GM21529 (cell line): ENCODE results near the gene FAF2.

Experiments used
- ATAC-seq: cut with Tn5 transposase; IDR thresholded peaks from one replicate; pipeline ENCODE4 v1.9.1; 2021; ENCODE audit not compliant: unreplicated experiment

The FAF2 gene

DNA sequence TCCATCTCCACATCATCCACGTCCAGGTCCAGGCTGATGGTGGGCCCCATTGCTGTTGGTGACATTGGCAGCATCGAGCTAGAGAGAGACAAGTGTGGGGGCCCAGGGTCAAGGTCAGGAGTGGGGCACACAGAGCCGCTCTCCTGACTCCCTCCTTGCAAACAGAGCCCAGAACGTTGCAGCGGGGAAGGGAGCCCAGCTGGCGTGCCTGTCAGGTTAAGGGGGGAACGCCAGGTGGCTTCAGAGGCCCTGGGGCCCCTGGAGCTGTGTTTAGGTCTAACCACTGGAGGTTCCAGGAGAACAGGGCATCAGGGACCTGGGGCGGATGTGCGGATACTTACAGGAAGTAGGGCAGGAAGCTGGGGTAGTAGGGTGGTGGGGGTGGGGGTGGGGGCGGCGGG is 81.6 kb downstream of the FAF2 start:
- ATAC-seq, result peak; percentile 29

DNA sequence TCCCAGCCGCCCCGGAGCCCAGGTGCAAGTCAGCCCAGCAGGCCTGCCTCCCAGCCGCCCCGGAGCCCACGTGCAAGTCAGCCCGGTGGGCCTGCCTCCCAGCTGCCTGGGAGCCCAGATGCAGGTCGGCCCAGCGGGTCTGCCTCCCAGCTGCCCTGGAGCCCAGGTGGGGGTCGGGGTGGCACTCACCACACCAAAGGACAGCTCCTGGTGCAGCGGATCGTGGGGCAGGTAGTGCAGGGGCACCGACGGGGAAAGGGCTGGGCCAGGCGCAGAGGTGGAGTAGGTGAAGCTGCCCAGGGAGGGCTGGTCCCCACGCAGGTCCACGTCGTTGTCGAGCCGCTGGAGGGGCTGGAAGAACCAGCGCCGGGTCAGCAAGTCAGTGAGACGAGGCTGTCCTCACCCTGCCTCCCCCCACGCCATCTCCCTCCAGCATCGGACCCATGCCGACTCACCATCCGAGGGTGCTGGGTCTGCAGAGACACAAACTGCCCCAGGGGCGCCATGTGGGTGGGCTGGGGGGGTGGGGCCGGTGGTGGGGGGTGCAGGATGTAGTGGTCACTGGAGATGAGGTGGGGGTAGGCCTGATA is 82.3 kb downstream of the FAF2 start:
- no peak for ATAC-seq

DNA sequence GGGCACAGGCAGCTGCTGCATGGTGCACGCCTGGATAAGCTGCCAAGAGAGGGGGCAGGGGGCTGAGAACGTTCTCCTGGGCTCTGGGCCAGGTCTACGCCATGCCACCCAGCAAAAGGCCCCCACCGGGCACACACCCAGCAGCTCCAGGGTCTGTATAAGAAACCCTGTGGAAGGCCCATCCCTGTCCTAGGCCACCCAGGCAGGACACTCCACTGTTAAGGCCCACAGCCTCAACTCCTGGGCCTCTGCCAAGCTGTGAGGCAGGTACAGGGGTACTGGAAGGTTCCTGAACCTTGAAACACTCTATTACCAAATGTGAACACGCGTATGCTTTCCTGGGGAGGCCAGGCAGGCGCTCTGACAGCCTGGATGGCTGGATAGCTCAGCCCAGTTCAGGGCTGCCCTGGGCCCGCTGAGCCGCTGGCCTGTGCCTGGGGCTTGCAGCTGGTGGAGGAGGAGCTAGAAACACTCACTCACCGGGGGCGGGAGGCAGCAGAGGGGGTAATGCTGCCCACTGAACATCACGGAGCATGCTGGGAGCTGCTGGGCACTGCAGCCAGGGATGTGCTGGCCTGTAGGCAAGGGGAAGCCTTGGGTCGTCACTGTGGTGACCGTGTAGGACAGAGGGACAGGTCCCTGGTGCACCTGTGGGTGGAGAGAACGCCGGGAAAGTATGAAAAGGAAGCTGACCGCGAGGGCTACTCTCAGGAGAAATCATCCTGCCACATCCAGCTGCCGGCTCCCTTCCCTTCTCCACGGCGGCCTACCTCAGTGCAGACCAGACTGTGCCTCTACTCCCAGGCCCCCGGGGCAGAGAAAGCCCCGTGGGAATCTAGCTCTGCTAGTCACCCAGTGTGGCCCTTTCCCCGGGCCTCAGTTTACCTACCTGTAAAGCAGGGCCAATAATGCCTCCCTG is 83.1 kb downstream of the FAF2 start:
- ATAC-seq, result no peak

DNA sequence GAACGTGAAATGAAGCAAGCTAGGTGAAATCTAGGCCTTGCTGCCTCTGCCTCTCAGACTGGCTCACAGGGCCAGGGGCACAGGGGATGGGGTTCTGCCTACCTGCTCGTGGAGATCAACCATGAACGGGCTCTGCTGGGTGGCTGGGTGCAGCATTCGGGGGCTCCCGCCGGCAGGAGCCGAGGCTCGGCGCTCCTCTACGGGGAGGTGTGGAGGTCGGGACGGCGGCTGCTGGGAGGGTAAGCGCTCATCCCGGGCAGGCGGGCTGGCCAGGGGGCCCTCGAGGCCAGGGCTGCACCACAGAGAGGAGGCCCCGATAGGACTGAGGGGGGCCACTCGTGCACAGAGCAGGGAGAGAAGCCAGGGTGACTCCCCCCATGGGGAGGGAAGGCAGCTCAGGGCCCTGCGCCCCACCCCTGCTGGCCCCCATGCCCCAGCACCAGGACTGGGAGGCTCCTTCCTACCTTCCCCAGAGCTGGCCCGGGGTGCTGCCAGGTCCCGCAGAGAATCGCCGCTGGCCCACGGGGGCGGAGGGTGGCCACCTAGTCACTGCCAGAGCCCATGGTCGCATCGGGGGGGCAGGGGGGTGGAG is 83.8 kb downstream of the FAF2 start:
- ATAC-seq, result no peak

DNA sequence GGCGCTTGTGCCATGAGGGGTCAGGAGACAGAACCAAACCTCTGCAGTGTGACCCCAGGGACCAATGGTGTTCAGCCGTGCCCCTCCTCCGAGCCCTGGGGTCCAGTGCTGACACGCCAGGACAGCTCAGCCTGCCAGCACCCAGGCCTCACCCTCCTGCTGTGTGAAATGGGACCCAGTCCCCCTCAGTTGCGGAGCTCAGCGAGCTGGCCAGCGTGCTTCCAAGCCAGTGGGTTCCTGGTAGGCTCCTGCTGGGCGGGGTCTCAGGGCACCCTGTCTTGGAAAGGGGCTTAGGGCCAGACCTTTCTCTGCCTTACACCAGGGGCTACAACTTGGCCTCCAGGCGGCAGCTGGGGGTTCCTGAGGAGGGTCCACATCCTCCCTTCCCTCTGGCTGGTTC is 84.6 kb downstream of the FAF2 start:
- no peak for ATAC-seq

DNA sequence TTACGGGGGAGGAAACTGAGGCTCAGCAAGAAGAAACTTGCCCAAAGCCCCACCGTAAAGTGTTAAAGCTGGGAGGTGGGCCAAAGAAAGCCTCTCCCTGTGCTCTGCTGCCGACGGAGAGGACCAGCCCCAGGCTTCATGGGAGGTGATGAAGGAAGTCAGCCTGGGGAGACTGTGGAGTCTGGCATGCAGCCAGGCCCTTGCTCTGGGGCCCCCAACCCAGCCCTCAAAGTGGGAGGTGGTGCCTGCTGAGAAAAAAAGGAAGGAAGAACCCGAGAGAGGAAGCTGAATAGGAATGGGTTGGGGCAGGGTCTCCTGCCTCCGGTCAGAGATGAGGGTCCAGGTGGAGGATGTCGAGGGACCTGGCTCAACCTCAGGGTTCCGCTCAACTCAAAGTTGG is 85.2 kb downstream of the FAF2 start:
- ATAC-seq, result no peak

DNA sequence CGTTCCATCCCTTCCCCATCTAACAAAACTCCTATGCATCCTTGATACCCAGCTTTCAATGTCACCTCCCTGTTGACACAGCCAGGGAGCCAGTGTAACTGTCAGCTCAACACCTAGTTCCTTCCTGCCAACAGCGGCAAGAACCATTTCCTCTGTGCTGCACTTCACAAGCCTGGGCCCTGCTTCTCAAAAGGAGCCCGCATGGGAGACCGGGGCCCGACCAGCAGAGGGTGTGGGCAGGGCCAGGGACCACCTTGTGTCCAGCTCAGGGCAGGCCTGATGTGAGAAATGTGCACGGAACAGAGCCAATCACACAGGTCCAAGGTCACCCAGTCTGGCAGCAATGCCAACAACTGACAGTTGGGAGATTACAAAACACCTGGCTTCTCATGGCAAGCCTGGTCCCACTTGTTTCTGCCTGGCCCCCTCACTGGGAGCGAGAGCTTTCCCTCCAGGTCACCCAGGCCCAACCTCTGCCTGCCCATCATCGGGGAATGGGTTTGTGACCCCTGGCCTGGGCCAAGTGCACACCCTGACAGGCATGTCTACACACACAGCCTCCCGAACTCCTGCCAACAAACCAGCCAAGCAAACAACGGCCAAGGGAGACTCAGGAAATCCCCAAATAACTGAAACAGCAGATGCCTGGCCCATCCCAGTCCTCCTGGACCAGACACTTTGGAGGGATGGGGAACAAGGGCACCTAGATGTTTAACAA is 85.9 kb downstream of the FAF2 start:
- no peak for ATAC-seq

DNA sequence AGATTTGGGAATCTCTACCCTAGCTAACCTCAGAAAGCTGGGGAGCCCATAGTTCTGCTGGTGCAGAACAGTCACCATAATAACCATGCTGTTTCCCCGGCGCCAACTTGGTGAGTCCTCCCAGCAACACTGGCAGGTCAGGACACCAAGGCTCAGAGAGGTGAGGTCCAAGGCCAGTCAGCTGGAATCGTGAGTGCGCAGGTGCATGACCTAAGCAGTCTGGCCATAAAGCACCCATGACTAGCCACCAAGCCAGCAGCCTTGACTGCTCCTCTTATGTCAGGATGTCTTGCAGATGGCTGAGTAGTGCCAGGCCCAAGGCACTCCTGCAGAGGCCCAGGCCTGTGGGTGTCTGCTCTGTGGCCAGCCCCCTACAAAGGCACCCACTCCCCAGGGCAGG is 86.5 kb downstream of the FAF2 start:
- no peak for ATAC-seq

DNA sequence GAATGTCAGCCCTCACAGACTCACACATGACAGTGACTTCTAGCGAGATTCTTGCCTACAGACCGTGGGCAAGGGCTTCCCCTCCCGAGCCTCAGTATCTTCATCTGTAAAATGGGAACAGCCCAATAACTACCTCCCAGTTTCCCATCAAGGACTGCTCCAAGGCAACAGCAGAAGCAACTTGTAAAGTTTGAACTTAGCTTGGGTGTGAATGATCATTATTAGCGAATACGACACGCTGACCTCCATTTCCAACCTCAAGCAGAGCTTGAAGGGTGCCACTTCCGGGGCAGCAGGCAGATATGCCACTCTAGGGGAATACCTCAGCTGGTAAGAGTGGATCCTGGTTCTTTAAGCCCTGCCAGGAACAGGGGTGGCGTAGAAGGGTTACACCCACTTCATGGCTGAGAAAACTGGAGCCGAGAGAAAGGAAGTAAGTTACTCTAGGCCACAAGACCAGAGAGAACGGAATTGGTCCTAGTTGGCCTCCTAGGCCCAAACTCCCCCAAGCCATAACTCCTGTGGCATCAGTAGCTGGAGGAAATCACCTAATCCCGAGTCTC is 87.0 kb downstream of the FAF2 start:
- ATAC-seq, result no peak

DNA sequence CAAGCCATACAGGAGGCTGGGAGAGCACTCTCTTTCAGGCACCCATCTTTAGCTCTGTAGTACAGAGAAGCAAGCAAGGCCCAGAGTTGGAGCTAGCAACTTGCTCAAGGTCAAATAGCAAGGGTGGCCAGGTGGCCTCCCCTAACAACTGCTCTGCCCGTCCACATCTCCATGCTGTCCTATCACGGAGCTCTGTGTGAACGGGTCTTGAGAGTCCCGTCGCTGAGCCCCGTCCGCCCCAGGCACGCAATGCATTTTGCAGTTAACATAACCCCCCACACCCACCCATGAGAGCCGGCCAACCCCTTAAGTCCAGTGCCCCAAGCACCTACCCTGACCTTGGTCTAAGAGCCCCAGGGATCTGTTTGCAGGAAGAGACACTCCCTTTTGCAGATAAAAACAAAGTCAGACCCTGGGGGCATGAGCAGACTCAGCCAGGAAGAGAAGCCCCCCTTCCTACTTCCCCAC is 87.5 kb downstream of the FAF2 start:
- ATAC-seq, result no peak

DNA sequence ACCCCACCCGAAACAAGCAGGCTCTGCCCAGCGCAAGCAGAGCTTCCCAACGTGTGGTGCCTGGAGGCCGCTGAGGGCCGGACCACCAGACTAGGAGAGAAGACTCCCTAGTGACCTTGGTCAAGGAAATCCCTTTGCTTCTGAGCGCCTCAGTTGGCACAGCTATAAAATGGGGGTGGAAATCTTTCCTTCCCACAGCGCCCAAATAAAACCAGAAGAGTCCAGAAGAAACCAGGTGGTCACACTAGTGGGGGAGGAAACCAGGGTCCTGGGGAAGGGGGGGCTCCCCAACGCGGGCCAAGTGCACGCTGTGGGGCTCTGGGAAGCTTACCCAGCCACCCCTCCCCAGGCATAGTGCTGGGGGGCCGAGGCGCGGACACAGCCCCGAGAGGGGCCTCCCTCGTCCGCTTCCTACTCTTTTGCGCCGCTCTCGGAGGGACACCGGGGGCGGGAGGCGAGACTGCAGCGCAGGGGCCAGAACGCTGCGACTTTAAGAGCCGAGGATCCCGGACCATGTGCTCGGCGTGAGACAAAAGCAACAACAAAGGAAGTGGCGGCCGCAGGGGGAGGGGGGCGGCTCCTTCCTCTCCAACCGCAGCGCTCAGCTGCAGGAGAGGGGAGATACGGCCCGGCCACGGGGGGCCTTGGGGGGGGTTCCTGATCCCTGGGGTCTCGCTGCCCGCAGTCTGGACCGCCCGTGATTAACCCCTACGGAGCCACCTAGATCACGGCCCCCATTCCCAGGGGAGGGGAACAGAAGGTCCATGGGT is 88.1 kb downstream of the FAF2 start:
- peak; percentile 26 for ATAC-seq

DNA sequence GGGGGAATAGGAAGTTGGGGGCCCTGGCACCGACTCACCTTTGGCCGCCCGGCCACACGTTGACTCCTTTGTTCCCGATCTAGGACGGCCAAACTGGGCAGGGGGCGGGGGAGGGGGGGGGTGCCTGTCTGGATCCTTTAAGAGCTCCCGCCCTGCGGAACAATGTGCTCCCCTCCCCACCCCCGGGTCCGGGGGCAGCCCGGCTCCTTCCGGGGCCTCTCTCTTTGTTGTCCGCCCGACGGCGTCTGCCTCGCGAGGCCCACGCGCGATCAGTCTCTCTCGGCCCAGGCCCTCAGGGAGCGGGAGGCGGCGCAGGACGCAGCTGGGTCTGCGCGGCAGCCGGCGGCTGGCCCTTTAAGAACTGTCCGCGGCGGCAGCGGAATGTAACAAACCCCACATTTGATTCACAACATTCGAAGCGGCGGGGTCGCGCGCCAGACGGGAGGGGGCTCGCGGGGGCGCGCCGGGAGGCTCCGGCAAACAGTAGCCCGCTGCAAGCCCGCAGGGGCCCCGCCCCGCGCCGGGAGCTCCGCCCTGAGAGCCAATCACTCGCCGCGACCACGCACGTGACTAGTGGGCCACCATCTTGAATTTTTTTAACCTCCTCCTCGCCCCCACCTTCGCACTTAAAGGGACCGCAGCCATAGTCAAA is 88.8 kb downstream of the FAF2 start, which contains the start of gene RNF44:
Gene RNF44, minus strand, starts transcription at position 501 of the 652 bp plus-strand sequence. CDS start 4,930 bp downstream, outside the sequence.
- peak; percentile 52 for ATAC-seq

DNA sequence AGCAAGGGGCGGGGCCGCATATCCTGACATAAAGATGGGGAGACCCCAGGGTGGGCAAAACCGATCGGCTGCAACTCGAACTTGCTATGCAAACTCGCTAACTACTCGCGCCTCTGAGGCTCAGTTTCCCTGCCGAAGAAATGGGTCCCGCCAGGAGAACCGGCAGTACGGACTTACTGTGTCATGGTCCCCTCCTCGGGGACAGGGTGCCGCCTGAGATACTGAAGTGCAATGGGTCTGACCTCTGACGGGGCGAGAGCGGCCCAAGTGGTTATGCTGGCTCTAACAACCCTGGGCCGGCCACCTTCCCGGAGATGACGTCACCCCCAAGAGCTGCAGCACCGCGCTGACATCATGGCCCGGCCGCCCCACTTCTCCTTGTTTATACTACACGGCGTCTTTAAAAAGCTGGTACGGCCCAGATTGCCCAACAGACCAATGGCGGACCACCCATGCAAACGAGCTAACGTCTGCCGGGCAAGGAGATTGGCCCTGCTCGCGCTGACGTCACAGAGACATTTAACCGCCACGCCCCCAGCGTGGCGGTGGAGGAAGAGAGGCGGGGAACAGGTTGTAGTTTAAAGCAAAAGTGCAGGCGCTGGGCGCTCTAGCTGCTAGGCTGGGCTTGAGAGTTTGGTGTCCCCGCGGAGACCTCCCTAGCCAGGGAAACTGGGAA is 89.5 kb downstream of the FAF2 start:
- ATAC-seq, result peak; percentile 64

DNA sequence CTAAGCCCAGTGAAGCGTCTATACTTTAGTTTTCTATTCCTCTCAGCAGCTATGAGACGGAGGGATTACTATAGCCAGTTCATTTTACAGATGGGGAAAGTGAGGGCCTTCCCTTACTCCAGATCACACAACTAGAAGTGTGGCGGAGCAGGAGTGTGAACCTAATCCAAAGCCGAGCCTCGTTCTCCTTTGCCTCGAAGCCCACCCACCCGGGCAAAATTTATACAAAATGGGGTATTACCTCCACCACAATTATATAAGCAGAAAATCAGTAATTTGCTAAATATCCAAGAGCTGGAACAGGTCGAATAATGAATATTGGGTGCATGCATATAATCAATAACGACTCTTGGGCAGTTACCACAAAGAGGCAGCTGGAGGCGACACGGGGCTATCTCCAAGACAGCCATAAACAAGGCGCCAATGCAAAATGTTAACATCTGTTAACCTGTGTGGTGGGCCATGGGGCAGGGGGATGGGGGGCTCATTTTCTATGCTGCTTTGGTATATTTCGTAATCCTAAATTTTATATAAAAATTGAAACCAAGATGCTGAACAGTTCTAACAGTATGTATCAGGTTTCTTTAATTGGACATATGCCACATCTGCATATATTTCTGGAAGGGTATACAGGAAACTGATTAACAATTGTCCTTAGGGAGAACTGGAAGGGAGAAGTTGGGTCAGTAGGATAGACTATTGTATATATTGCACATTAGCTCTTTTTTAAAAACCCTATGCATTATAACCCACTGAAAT is 90.2 kb downstream of the FAF2 start:
- ATAC-seq, result no peak

DNA sequence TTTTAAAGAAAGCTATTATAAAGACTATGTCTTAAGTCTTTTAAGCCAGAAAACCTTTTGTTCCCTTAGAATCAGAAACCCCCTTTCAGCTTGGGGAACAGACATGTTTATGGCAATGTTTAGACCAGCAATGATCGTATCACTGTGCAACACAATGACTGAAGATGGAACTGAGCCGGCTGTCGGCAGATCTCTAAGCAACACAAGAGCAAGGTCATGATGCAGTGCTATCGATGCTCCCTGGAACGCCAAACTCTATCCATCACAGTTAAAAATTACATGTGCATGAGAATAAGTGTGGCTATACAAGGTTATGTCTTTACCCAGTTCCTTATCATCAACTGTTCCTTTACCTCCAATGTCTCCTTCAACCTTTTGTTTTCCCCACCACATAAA is 90.8 kb downstream of the FAF2 start:
- no peak for ATAC-seq

DNA sequence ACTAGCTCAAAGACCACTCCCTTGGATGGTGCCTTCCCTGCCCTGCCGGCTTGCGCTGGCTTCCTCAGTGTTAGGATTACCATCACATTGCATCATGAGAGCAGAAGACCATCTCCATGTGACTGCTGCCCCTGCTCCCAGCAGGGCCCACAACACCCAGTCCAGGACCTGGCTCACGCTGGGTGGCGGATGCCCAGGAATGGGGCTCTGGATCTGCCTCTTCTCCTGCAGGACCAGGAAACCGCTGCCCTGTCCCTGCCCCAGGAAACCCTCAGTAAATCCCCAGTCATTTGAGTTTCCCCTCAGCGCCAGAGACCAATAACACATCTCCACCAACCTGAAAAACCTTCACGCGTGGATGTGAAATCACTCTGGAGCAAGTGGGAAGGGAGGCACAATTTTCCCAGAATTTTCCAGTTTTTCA is 92.3 kb downstream of the FAF2 start:
- ATAC-seq, result no peak

DNA sequence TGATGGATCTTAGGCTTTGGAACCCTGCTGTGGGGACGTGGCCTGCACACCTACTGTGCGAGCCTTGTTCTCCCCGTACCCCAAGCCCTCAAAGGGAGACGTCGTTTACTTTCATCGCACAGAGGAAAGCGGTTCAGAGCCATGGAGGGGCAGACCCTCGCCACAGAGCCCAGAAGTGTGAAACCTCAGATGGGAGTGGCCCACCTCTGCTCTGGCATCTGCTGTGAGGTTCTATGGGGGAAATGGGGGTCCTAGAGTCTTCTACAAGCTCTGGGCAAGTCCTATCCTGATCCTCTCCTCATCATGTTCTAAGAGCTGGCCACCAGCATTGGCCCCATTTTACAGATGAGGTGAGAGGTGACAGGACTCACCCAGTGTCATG is 92.8 kb downstream of the FAF2 start:
- ATAC-seq, result no peak

DNA sequence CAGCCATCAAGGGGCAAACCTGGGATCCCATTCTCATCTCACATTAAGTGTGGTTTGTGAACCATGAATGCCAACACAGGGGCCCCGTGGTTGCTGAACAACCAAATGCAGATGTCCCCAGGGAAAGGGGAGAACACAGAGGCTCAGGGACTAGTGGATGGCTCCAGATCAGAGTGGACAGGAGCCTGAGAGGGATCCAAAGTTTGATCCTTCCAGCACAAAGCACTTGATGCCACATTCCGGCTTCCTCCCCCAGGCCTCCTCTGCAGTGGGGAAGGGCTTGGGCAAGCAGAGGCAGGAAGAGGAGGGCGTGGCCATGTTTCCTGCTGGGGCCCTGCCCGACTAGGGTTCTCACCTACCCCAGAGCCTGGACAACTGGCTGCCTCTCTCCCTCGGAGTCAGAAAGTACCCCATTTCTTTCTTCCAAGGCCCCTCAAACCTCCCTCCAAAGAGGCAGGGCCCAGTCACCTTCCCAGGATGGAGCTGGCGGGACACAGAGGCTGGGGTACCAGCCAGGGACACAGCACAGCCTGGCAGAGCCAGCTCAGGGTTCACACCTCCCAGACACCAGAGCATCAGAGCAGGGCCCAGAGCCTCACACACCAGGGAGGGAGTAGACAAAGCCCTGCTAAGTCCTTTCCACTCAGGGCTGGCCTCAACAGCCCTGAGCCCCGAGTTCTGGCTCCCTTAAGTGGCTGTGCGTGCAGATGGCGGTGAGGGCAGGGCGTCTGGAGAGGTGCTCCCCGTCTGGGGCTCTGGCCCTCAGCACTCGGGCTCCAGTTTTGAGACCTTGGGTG is 93.4 kb downstream of the FAF2 start:
- ATAC-seq, result no peak
